SK-N-MC (cell line): ENCODE measurements around the gene DAO.

Source experiments
- DNase-seq: peaks from one replicate; pipeline ENCODE4 v3.0.0-alpha.2; 2011; ENCODE audit warnings: low read depth, low spot score
- H3K27ac ChIP-seq: fragments of 200-600 bp; sonication (generic); 2 replicates; pipeline ENCODE4 v1.5.1; 2016; ENCODE audit warnings: mixed run types
- H3K36me3 ChIP-seq: fragments of 200-600 bp; sonication (generic); 2 replicates; pipeline ENCODE4 v1.6.1; 2017; ENCODE audit warnings: antibody characterized with exemption, low read length, mixed read lengths; ENCODE audit not compliant: insufficient read depth
- H3K4me3 ChIP-seq: fragments of 200-600 bp; sonication (generic); 2 replicates; pipeline ENCODE4 v1.5.1; 2016
- H3K9ac ChIP-seq: fragments of 200-600 bp; sonication (generic); 2 replicates; pipeline ENCODE4 v1.8.0; 2017; ENCODE audit warnings: mixed run types, mixed read lengths; ENCODE audit not compliant: insufficient read length
- H3K9me3 ChIP-seq: fragments of 200-600 bp; sonication (generic); 2 replicates; pipeline ENCODE4 v1.6.1; 2017; ENCODE audit warnings: low read depth, mild to moderate bottlenecking, antibody characterized with exemption, low read length, moderate library complexity, mixed read lengths
- EZH2 ChIP-seq: fragments of 200-600 bp; sonication (generic); IDR thresholded peaks from one replicate; pipeline ENCODE4 v1.6.1; 2017; ENCODE audit warnings: antibody characterized with exemption
- FOXP2 ChIP-seq: optimal IDR thresholded peaks from 2 replicates; pipeline ENCODE3; 2011; ENCODE audit warnings: mild to moderate bottlenecking, moderate library complexity; ENCODE audit not compliant: insufficient read depth; ENCODE audit errors: extremely low read length, control extremely low read depth
- POLR2AphosphoS5 ChIP-seq: IDR thresholded peaks from 2 replicates; pipeline ENCODE4 v1.6.1; 2012; ENCODE audit warnings: mild to moderate bottlenecking, low read depth, low read length, borderline replicate concordance

The DAO gene

GRCh38 chr12:108899145-108899544 lies 19.3 kb downstream of the DAO start:
- TF ChIP-seq FOXP2 = no peak
- TF ChIP-seq EZH2 = no peak
- TF ChIP-seq POLR2AphosphoS5 = no peak
- H3K9me3 ChIP-seq = no peaks in the 10 kb centered on the region

GRCh38 chr12:108905725-108906124 lies 25.8 kb downstream of the DAO start:
- no peak overlapping the region for H3K27ac ChIP-seq
- H3K36me3 ChIP-seq = no peaks in the 10 kb centered on the region
- no peak for DNase-seq
- no peaks in the 10 kb centered on the region for H3K9me3 ChIP-seq
- TF ChIP-seq FOXP2 = no peak
- TF ChIP-seq EZH2 = no peak
- no peak for TF ChIP-seq POLR2AphosphoS5
- no peak overlapping the region for H3K4me3 ChIP-seq
- no peak overlapping the region for H3K9ac ChIP-seq

More at GRCh38 chr12:108899145-108899544, 19.3 kb downstream of the DAO start:
- DNase-seq = no peak
- no peak overlapping the region for H3K27ac ChIP-seq
- no peaks in the 10 kb centered on the region for H3K36me3 ChIP-seq
- H3K9ac ChIP-seq = no peak overlapping the region
- H3K4me3 ChIP-seq = no peak overlapping the region

GRCh38 chr12:108906971-108907370 lies 27.1 kb downstream of the DAO start:
- no peaks in the 10 kb centered on the region for H3K9me3 ChIP-seq
- no peak overlapping the region for H3K4me3 ChIP-seq
- TF ChIP-seq POLR2AphosphoS5 (no peak), FOXP2 (no peak), EZH2 (no peak)
- no peak for DNase-seq
- no peaks in the 10 kb centered on the region for H3K36me3 ChIP-seq
- H3K9ac ChIP-seq = no peak overlapping the region
- no peak overlapping the region for H3K27ac ChIP-seq

GRCh38 chr12:108907839-108908351 lies 28.0 kb downstream of the DAO start:
- no peak overlapping the region for H3K4me3 ChIP-seq
- no peak for DNase-seq
- no peak overlapping the region for H3K9ac ChIP-seq
- no peak overlapping the region for H3K27ac ChIP-seq
- TF ChIP-seq POLR2AphosphoS5 (no peak), EZH2 (no peak), FOXP2 (no peak)
- H3K36me3 ChIP-seq = no peaks in the 10 kb centered on the region
- no peaks in the 10 kb centered on the region for H3K9me3 ChIP-seq

GRCh38 chr12:108910336-108910735 lies 30.4 kb downstream of the DAO start:
- Histone ChIP-seq H3K27ac (no peak overlapping the region), H3K9me3 (no peaks in the 10 kb centered on the region), H3K9ac (no peak overlapping the region), H3K4me3 (no peak overlapping the region), H3K36me3 (no peaks in the 10 kb centered on the region)
- no peak for DNase-seq
- no peak for TF ChIP-seq POLR2AphosphoS5
- TF ChIP-seq EZH2 = no peak
- TF ChIP-seq FOXP2 = no peak

GRCh38 chr12:108911915-108912314 lies 32.0 kb downstream of the DAO start:
- Histone ChIP-seq H3K4me3 (no peak overlapping the region), H3K36me3 (no peaks in the 10 kb centered on the region)
- TF ChIP-seq EZH2 = no peak

GRCh38 chr12:108912361-108912760 lies 32.5 kb downstream of the DAO start:
- no peak overlapping the region for H3K9ac ChIP-seq
- no peak overlapping the region for H3K4me3 ChIP-seq
- no peak overlapping the region for H3K27ac ChIP-seq
- no peaks in the 10 kb centered on the region for H3K9me3 ChIP-seq
- no peaks in the 10 kb centered on the region for H3K36me3 ChIP-seq
- no peak for DNase-seq
- no peak for TF ChIP-seq POLR2AphosphoS5
- no peak for TF ChIP-seq FOXP2
- no peak for TF ChIP-seq EZH2

More at GRCh38 chr12:108911915-108912314, 32.0 kb downstream of the DAO start:
- H3K9me3 ChIP-seq = no peaks in the 10 kb centered on the region
- no peak overlapping the region for H3K9ac ChIP-seq
- no peak for DNase-seq
- H3K27ac ChIP-seq = no peak overlapping the region

GRCh38 chr12:108914121-108914531 lies 34.2 kb downstream of the DAO start:
- TF ChIP-seq POLR2AphosphoS5 = no peak
- no peak for TF ChIP-seq FOXP2
- no peak for TF ChIP-seq EZH2
- H3K27ac ChIP-seq = no peak overlapping the region
- no peaks in the 10 kb centered on the region for H3K36me3 ChIP-seq
- DNase-seq = no peak
- H3K9me3 ChIP-seq = no peaks in the 10 kb centered on the region
- H3K4me3 ChIP-seq = no peak overlapping the region
- no peak overlapping the region for H3K9ac ChIP-seq

- no peaks in the 10 kb centered on the region for H3K9me3 ChIP-seq
- TF ChIP-seq EZH2 (no peak), POLR2AphosphoS5 (no peak), FOXP2 (no peak)
- no peaks in the 10 kb centered on the region for H3K36me3 ChIP-seq
- no peak overlapping the region for H3K9ac ChIP-seq
- no peak overlapping the region for H3K27ac ChIP-seq
- no peak overlapping the region for H3K4me3 ChIP-seq
- DNase-seq = no peak
Measured at GRCh38 chr12:108915632-108916133, 35.8 kb downstream of the DAO start.

GRCh38 chr12:108916336-108916735 lies 36.4 kb downstream of the DAO start:
- no peak overlapping the region for H3K4me3 ChIP-seq

More at GRCh38 chr12:108916336-108916735, 36.4 kb downstream of the DAO start:
- TF ChIP-seq FOXP2 (no peak), EZH2 (no peak)
- no peak overlapping the region for H3K27ac ChIP-seq
- no peaks in the 10 kb centered on the region for H3K9me3 ChIP-seq
- no peaks in the 10 kb centered on the region for H3K36me3 ChIP-seq
- H3K9ac ChIP-seq = no peak overlapping the region
- DNase-seq = no peak
